ENCODE data around the gene PCDH15. TPM values are rescaled to one million over a fixed set of nuclear protein-coding genes. Genes with fewer than 3 reads are reported as not detected.

PCDH15 gene
- total and polyA plus RNA-seq, 2 of the 8 experiments (the other 6 are each of a cell fraction or from before 2014, with no cell fraction given): 0.11 TPM; not detected in 1

DNA sequence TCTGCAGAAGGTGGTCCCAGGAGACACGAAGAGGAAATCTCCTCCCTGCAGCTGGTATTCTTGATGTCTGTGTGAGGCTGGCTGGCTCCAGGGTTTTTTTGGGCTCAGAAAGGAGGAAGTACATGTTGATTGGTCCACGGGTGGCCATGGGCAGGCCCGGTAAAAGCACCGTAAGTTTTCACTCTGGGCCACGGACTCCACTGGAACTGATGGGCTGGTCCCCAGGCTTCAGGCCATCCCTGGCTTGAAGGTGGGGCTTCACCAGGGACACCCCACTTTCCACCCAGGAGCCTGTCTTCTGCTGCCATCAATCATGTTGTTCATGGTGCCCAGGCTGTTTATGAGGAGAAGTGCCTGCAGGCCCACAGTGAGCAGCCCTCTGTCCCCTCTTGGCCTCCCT lies 736.8 kb downstream of the PCDH15 start (continued):
- TF ChIP-seq CTBP2 (IDR thresholded peaks at IDR 0.05; ENCODE audit: borderline replicate concordance, insufficient read depth, insufficient read length, low read length) (no peak), KDM5A (IDR thresholded peaks at IDR 0.05; ENCODE audit: low read length) (no peak), SP4 (IDR thresholded peaks at IDR 0.05; ENCODE audit: low read length) (no peak)
